Measurements from ENCODE around the gene SUN1. TPM values are rescaled to one million over a fixed set of nuclear protein-coding genes. Genes with fewer than 3 reads are reported as not detected.

Gene SUN1
- total and polyA plus RNA-seq, 2 of the 8 experiments (the other 6 are each of a cell fraction or from before 2014, with no cell fraction given), result 108 to 158 TPM

DNA sequence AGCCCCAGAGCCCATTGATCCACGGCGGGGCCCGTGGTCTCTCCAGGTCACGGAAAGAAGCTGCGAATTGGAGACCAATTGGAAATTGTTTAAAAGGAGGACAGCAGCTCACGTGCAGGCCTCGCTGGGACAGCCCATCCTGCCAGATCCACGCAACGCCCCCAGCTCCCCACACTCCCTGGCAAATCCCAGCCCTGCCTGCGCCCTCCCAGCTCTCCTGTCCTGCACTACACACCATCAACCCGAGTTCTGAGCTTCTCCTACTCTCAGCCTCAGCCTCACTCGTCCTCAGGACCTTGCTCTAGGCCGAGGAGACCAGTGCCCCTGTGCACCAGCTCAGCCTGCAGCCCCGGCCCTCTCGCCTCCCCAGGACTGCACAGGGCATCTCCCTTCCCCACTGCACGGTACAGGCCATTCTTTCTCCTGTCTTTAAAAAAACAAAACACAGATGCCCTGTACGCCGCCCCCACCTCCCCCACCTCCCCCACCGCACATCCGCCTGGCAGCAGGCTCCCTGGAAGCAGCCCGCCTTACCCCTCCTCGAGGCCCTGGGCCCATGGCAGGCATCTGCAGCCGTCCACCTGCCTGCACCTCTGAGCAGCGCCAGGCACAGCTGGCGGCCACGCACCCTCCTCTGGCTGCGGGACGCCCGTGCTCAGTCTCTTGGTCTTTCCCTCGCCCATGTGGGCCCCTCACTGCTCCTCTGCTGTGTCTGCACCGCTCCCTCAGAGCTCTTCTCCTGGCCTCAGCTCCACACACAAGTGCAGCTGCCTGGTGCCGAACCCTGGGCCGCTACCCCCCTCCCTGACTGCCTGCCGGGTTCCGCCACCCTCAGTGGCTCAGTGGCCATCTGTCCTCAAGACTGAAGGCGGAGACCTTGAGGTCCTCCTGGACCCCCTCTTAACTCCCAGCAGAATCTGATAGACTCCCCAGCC lies 48.5 kb upstream of the SUN1 start:
- Histone ChIP-seq H3K4me1 (replicated peaks in 1 of 4; ENCODE audit: control insufficient read depth in 3 of 4, insufficient read depth in 4 of 4, low read length in 3 of 4) (no peaks in the 10 kb centered on the region), H2AK5ac (ENCODE audit: low read depth, low read length) (no peak overlapping the region), H3K79me1 (ENCODE audit: low read depth, low read length) (no peaks in the 10 kb centered on the region; the same call in 1 of the 2 replicates), H2BK5ac (ENCODE audit: low read depth, low read length) (no peak overlapping the region), H4K91ac (replicated peaks; ENCODE audit: insufficient read length, low read length) (no peak overlapping the region), H3K18ac (ENCODE audit: extremely low read depth, low read length) (no peak overlapping the region), H3K4me2 (ENCODE audit: insufficient read depth in 1 of 2, low read depth in 2 of 2, low read length in 2 of 2) (no peak overlapping the region), H2BK15ac (ENCODE audit: low read length) (no peak overlapping the region), H3K79me2 (ENCODE audit: control insufficient read depth in 1 of 2, insufficient read depth in 2 of 2, low read length in 2 of 2) (no peaks in the 10 kb centered on the region), H3K23me2 (ENCODE audit: low read depth, low read length) (no peaks in the 10 kb centered on the region), H3K4ac (replicated peaks; ENCODE audit: insufficient read length, low read depth, low read length) (no peak overlapping the region), H3K27me3 (replicated peaks in 1 of 4; ENCODE audit: control insufficient read depth in 3 of 4, extremely low read depth in 1 of 4, insufficient read depth in 3 of 4, low read length in 3 of 4) (no peaks in the 10 kb centered on the region), H3K36me3 (ENCODE audit: control insufficient read depth in 2 of 4, insufficient read depth in 4 of 4, low read length in 3 of 4) (peaks cover 7 to 48% (median 16%) of the 10 kb centered on the region in 4 experiments; a peak in 7 of 8 replicates), H4K5ac (ENCODE audit: insufficient read length, low read depth, low read length) (no peak overlapping the region), H3K14ac (ENCODE audit: insufficient read length) (no peak overlapping the region), H3K27ac (ENCODE audit: low read depth, low read length) (no peak overlapping the region), H2AFZ (ENCODE audit: low read length) (no peak overlapping the region), H3K23ac (ENCODE audit: insufficient read length) (no peak overlapping the region), H4K20me1 (replicated peaks in 1 of 2; ENCODE audit: control insufficient read depth in 1 of 2, insufficient read depth in 2 of 2, low read length in 2 of 2) (peaks cover 0 to 4% of the 10 kb centered on the region in 2 experiments), H3K9ac (replicated peaks in 1 of 4; ENCODE audit: extremely low read depth in 1 of 4, low read depth in 3 of 4, low read length in 3 of 4) (no peak overlapping the region), H3K4me3 (ENCODE audit: extremely low read depth in 1 of 4, insufficient read depth in 2 of 4, low read depth in 3 of 4, low read length in 4 of 4) (no peak overlapping the region), H2BK20ac (ENCODE audit: low read length) (no peak overlapping the region), H3K9me3 (ENCODE audit: insufficient read depth in 2 of 2, low read depth in 1 of 2, low read length in 1 of 2) (no peaks in the 10 kb centered on the region), H3K56ac (replicated peaks; ENCODE audit: insufficient read length, low read depth, low read length) (no peak overlapping the region), H4K8ac (ENCODE audit: extremely low read depth, insufficient read depth, low read length) (no peak overlapping the region), H2BK120ac (replicated peaks; ENCODE audit: low read depth, low read length) (no peak overlapping the region), H2BK12ac (ENCODE audit: low read depth, low read length) (no peak overlapping the region)
- ChIA-PET CTCF (ENCODE audit: partially characterized antibody) (interaction anchor here (0.8 to 2.1 kb wide), 10 partner anchors 9 to 118 kb away, joined by 3 to 6 read pairs (median 4); no protein-coding TSS in a partner anchor), POLR2A (ENCODE audit: partially characterized antibody) (interaction anchor here (0.6 kb wide), 1 partner anchor 64 kb away, joined by 4 read pairs; no protein-coding TSS in a partner anchor)
- TF ChIP-seq EGR1 (IDR thresholded peaks at IDR 0.05; ENCODE audit: borderline replicate concordance, low read depth, low read length) (no peak), KDM5A (IDR thresholded peaks at IDR 0.05; ENCODE audit: low read length) (no peak)
- FAIRE-seq (no peak), DNase-seq (ENCODE audit: low read depth in 1 of 2, low spot score in 2 of 2) (no peak)
- WGBS, 2 experiments (ENCODE audit: extremely low coverage in 1 of 2, insufficient coverage in 1 of 2, insufficient read length in 1 of 2, insufficient replicate concordance in 2 of 2, low coverage in 1 of 2, low lambda C conversion rate in 2 of 2, missing lambda C conversion rate in 1 of 2), result 93% methylated on average over 30 of the region's 36 CpGs; no CpG with 5 or more reads in 1 of the 2 experiments
